ENCODE data around the gene PEAK3.

PEAK3 gene

GRCh38 chr19:2325281-2326046 lies 43.5 kb upstream of the PEAK3 start:
- TF ChIP-seq, protein P1, sequence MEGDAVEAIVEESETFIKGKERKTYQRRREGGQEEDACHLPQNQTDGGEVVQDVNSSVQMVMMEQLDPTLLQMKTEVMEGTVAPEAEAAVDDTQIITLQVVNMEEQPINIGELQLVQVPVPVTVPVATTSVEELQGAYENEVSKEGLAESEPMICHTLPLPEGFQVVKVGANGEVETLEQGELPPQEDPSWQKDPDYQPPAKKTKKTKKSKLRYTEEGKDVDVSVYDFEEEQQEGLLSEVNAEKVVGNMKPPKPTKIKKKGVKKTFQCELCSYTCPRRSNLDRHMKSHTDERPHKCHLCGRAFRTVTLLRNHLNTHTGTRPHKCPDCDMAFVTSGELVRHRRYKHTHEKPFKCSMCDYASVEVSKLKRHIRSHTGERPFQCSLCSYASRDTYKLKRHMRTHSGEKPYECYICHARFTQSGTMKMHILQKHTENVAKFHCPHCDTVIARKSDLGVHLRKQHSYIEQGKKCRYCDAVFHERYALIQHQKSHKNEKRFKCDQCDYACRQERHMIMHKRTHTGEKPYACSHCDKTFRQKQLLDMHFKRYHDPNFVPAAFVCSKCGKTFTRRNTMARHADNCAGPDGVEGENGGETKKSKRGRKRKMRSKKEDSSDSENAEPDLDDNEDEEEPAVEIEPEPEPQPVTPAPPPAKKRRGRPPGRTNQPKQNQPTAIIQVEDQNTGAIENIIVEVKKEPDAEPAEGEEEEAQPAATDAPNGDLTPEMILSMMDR (IDR thresholded peaks at IDR 0.05), result no peak
- H3K4me3 ChIP-seq (ENCODE audit: low read depth, low read length), result no peak overlapping the region
- no peak overlapping the region for H3K9ac ChIP-seq
- no peak overlapping the region for H2AFZ ChIP-seq
- peaks cover 22% of the 10 kb centered on the region for H3K79me2 ChIP-seq
- H3K27ac ChIP-seq, result no peak overlapping the region
- no peaks in the 10 kb centered on the region for H3K36me3 ChIP-seq (ENCODE audit: control insufficient read depth, insufficient read depth, low read length)
- H3K4me2 ChIP-seq (ENCODE audit: low read length), result no peak overlapping the region
- no peaks in the 10 kb centered on the region for H3K27me3 ChIP-seq (ENCODE audit: control insufficient read depth, insufficient read depth, low read length)
- no peaks in the 10 kb centered on the region for H3K9me3 ChIP-seq (ENCODE audit: control insufficient read depth, low read length)
- peaks cover 16% of the 10 kb centered on the region for H3K4me1 ChIP-seq

DNA sequence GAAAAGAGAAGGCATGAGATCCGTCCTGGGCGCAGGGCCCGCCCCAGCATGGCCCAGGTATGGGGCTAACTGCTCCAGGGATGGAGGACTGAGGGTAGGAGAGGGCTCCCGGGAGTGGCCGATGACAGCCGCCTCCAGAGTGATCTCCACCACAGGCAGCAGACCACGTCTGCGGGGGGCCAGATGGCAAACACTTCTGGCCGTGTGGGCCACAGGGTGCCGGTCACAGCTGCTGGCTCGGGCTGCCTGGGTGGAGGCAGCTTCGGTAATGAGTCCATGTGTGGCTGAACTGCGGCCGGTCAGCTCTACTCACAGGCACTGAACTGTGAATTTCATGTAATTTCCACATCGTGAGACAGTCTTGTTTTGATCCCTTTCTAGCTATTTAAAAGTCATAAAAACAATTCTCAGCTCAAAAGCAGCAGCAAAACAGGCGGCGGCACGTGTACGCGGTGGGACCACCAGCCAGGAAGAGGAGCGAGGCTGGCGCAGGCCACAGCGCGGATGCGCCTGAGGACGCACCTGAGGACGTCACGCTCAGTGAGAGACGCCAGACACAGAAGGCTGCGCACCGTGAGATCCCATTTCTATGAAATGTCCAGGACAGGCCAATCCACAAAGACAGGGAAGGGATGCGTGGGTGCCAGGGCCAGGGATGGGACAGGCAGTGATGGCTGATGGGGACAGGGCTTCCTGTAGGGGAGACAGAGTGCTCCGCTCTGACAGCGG lies 42.4 kb upstream of the PEAK3 start:
- Histone ChIP-seq H2AFZ (no peak overlapping the region), H3K27me3 (ENCODE audit: control insufficient read depth, insufficient read depth, low read length) (no peaks in the 10 kb centered on the region), H3K4me2 (ENCODE audit: low read length) (no peak overlapping the region), H3K9ac (no peak overlapping the region), H3K9me3 (ENCODE audit: control insufficient read depth, low read length) (no peaks in the 10 kb centered on the region), H3K79me2 (peaks cover 11% of the 10 kb centered on the region), H3K36me3 (ENCODE audit: control insufficient read depth, insufficient read depth, low read length) (no peaks in the 10 kb centered on the region), H3K4me3 (ENCODE audit: low read depth, low read length) (no peak overlapping the region), H3K4me1 (peaks cover 8% of the 10 kb centered on the region), H3K27ac (no peak overlapping the region)
- TF ChIP-seq, protein P1 (IDR thresholded peaks at IDR 0.05), result no peak

DNA sequence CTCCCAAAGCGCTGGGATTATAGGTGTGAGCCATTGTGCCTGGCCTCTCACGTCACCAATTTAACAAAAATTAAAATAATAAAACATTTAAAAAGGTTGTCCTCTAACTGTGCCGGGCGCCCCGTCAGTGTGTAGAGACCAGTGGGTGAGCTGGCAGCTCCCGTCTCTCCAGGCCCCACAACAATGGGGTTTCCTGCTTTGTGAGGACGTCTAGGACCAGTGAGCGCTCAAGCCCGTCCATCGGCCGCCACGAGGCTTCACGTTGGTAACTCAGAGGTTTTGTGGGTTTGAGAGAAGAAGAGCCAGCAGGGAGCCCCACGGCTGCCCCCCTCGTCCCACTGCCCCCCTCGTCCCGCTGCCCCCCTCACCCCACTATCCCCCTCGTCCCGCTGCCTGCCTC lies 41.7 kb upstream of the PEAK3 start:
- TF ChIP-seq, protein P1 (IDR thresholded peaks at IDR 0.05), result no peak
- Histone ChIP-seq H3K79me2 (peaks cover 4% of the 10 kb centered on the region), H3K4me2 (ENCODE audit: low read length) (no peak overlapping the region), H3K9me3 (ENCODE audit: control insufficient read depth, low read length) (no peaks in the 10 kb centered on the region), H3K36me3 (ENCODE audit: control insufficient read depth, insufficient read depth, low read length) (no peaks in the 10 kb centered on the region), H3K4me1 (peaks cover 8% of the 10 kb centered on the region), H3K27me3 (ENCODE audit: control insufficient read depth, insufficient read depth, low read length) (no peaks in the 10 kb centered on the region), H3K27ac (no peak overlapping the region), H2AFZ (no peak overlapping the region), H3K9ac (no peak overlapping the region), H3K4me3 (ENCODE audit: low read depth, low read length) (no peak overlapping the region)

GRCh38 chr19:2321565-2322283 lies 39.7 kb upstream of the PEAK3 start:
- H3K9ac ChIP-seq, result no peak overlapping the region
- H3K27ac ChIP-seq, result no peak overlapping the region
- H3K9me3 ChIP-seq (ENCODE audit: control insufficient read depth, low read length), result no peaks in the 10 kb centered on the region
- TF ChIP-seq, protein P1 (IDR thresholded peaks at IDR 0.05), result no peak
- H3K79me2 ChIP-seq, result no peaks in the 10 kb centered on the region
- H2AFZ ChIP-seq, result no peak overlapping the region
- H3K27me3 ChIP-seq (ENCODE audit: control insufficient read depth, insufficient read depth, low read length), result no peaks in the 10 kb centered on the region
- H3K36me3 ChIP-seq (ENCODE audit: control insufficient read depth, insufficient read depth, low read length), result no peaks in the 10 kb centered on the region
- H3K4me1 ChIP-seq, result no peaks in the 10 kb centered on the region
- H3K4me3 ChIP-seq (ENCODE audit: low read depth, low read length), result no peak overlapping the region
- no peak overlapping the region for H3K4me2 ChIP-seq (ENCODE audit: low read length)
